GOT3 (cell line): ENCODE data around the gene XRCC1.
"Not testable (repeated sequence)": the region's sequence is repeated elsewhere in the genome, so short reads cannot be mapped to it uniquely, and the experiment has no call there.

ENCODE experiments used
- DNase-seq: peaks from one replicate; lab custom pipeline; 2025; ENCODE audit warnings: mixed read lengths; lab: John Stamatoyannopoulos, UW

XRCC1 gene

GRCh38 chr19:43519436-43520088 lies 55.8 kb downstream of the XRCC1 start:
- peak; percentile 28 for DNase-seq

- DNase-seq: no peak
These were observed 57.3 kb downstream of the XRCC1 start for GRCh38 chr19:43518051-43518450.

- DNase-seq: not testable (repeated sequence)
These were observed 62.9 kb downstream of the XRCC1 start for GRCh38 chr19:43512399-43512798.

- no peak for DNase-seq
These were observed 64.0 kb downstream of the XRCC1 start for GRCh38 chr19:43511324-43511723.

- no peak for DNase-seq
These were observed 64.6 kb downstream of the XRCC1 start for GRCh38 chr19:43510713-43511112.

GRCh38 chr19:43507880-43508279 lies 67.4 kb downstream of the XRCC1 start:
- DNase-seq: no peak

- DNase-seq: no peak
These were observed 68.7 kb downstream of the XRCC1 start for GRCh38 chr19:43506629-43507028.

- DNase-seq: no peak
These were observed 69.4 kb downstream of the XRCC1 start for GRCh38 chr19:43505941-43506340.

- no peak for DNase-seq
These were observed 70.2 kb downstream of the XRCC1 start for GRCh38 chr19:43505186-43505456.

- no peak for DNase-seq
These were observed 70.7 kb downstream of the XRCC1 start, which contains the start of gene PHLDB3 for GRCh38 chr19:43504426-43505185. Gene PHLDB3 (minus strand): TSS chr19:43504746. CDS start chr19:43504118, 628 bp downstream.

GRCh38 chr19:43503501-43504425 lies 71.6 kb downstream of the XRCC1 start:
- DNase-seq: peak; percentile 67

- no peak for DNase-seq
These were observed 72.8 kb downstream of the XRCC1 start for GRCh38 chr19:43502419-43502976.

- DNase-seq: no peak
These were observed 73.5 kb downstream of the XRCC1 start for GRCh38 chr19:43501661-43502418.

- no peak for DNase-seq
These were observed 76.3 kb downstream of the XRCC1 start for GRCh38 chr19:43499042-43499441.

- DNase-seq: no peak
These were observed 77.0 kb downstream of the XRCC1 start for GRCh38 chr19:43498233-43498842.

GRCh38 chr19:43496960-43497359 lies 78.4 kb downstream of the XRCC1 start:
- DNase-seq: no peak

GRCh38 chr19:43495082-43495481 lies 80.2 kb downstream of the XRCC1 start:
- DNase-seq: no peak
